Loucy (cell line): Measurements from ENCODE around the gene MMP28.

ENCODE experiments used
- H2AFZ ChIP-seq: fragments of 200-600 bp; sonication (generic); 2 replicates; pipeline ENCODE4 v1.6.0; 2016; ENCODE audit warnings: antibody characterized with exemption, mild to moderate bottlenecking, low read length, moderate library complexity
- H3F3A ChIP-seq: fragments of 200-600 bp; 2 replicates; pipeline ENCODE4 v1.6.0; 2016; ENCODE audit warnings: antibody characterized with exemption, low read depth, mild to moderate bottlenecking
- H3K27me3 ChIP-seq: fragments of 200-600 bp; sonication (generic); 2 replicates; pipeline ENCODE4 v1.6.1; 2014; ENCODE audit warnings: low read length, mild to moderate bottlenecking; ENCODE audit not compliant: insufficient read depth, poor library complexity, severe bottlenecking
- H3K36me3 ChIP-seq: fragments of 200-600 bp; sonication (generic); 2 replicates; pipeline ENCODE4 v1.6.1; 2016; ENCODE audit warnings: low read length; ENCODE audit not compliant: insufficient read depth
- H3K4me1 ChIP-seq: fragments of 200-600 bp; sonication (generic); 2 replicates; pipeline ENCODE4 v1.5.1; 2014; ENCODE audit warnings: low read length, mild to moderate bottlenecking; ENCODE audit not compliant: insufficient read depth, poor library complexity, severe bottlenecking
- H3K4me2 ChIP-seq: fragments of 200-600 bp; sonication (generic); 2 replicates; pipeline ENCODE4 v1.6.0; 2014; ENCODE audit warnings: antibody characterized with exemption, low read length, low read depth, mild to moderate bottlenecking; ENCODE audit not compliant: poor library complexity, severe bottlenecking
- H3K4me3 ChIP-seq: fragments of 200-600 bp; sonication (generic); 2 replicates; pipeline ENCODE4 v1.5.1; 2014; ENCODE audit warnings: low read length, mild to moderate bottlenecking, mixed read lengths; ENCODE audit not compliant: poor library complexity, severe bottlenecking
- H3K79me2 ChIP-seq: fragments of 200-600 bp; sonication (generic); 2 replicates; pipeline ENCODE4 v1.6.1; 2014; ENCODE audit warnings: low read length; ENCODE audit not compliant: insufficient read depth
- H3K9ac ChIP-seq: fragments of 200-600 bp; sonication (generic); 2 replicates; pipeline ENCODE4 v1.6.0; 2014; ENCODE audit warnings: mild to moderate bottlenecking, low read depth, low read length, moderate library complexity; ENCODE audit not compliant: poor library complexity, severe bottlenecking
- H3K9me2 ChIP-seq: fragments of 200-600 bp; sonication (generic); replicated peaks from 2 replicates; pipeline ENCODE4 v1.6.1; 2016; ENCODE audit warnings: low read depth, low read length, mixed read lengths
- H3K9me3 ChIP-seq: fragments of 200-600 bp; sonication (generic); 2 replicates; pipeline ENCODE4 v1.6.1; 2014; ENCODE audit warnings: mild to moderate bottlenecking, antibody characterized with exemption, low read length, low read depth; ENCODE audit not compliant: insufficient read depth
- H4K20me1 ChIP-seq: fragments of 200-600 bp; sonication (generic); 2 replicates; pipeline ENCODE4 v1.6.0; 2014; ENCODE audit warnings: antibody characterized with exemption, low read length, mild to moderate bottlenecking; ENCODE audit not compliant: insufficient read depth, poor library complexity, severe bottlenecking
- CTCF ChIP-seq: fragments of 200-600 bp; sonication (generic); conservative IDR thresholded peaks from 2 replicates; pipeline ENCODE4 v1.5.1; 2014; ENCODE audit warnings: mild to moderate bottlenecking, antibody characterized with exemption, low read length
- EZH2phosphoT487 ChIP-seq: fragments of 200-600 bp; IDR thresholded peaks from 2 replicates; pipeline ENCODE4 v1.6.1; 2018; ENCODE audit warnings: antibody characterized with exemption, mild to moderate bottlenecking, moderate library complexity, borderline replicate concordance

The MMP28 gene

GRCh38 chr17:35742496-35742895 lies 52.9 kb downstream of the MMP28 start:
- H3K4me3 ChIP-seq, result no peak overlapping the region
- H3K36me3 ChIP-seq, result no peaks in the 10 kb centered on the region
- no peak for TF ChIP-seq EZH2phosphoT487
- no peak for TF ChIP-seq CTCF
- no peaks in the 10 kb centered on the region for H3K9me2 ChIP-seq
- H3K4me1 ChIP-seq, result no peaks in the 10 kb centered on the region
- no peak overlapping the region for H2AFZ ChIP-seq
- H3K27me3 ChIP-seq, result no peaks in the 10 kb centered on the region
- no peaks in the 10 kb centered on the region for H3K79me2 ChIP-seq
- no peaks in the 10 kb centered on the region for H3F3A ChIP-seq
- H3K4me2 ChIP-seq, result no peak overlapping the region
- no peak overlapping the region for H3K9ac ChIP-seq
- no peaks in the 10 kb centered on the region for H3K9me3 ChIP-seq
- H4K20me1 ChIP-seq, result no peaks in the 10 kb centered on the region

- H3K4me3 ChIP-seq, result no peak overlapping the region
These were observed 54.2 kb downstream of the MMP28 start for GRCh38 chr17:35740997-35741931.

GRCh38 chr17:35740216-35740615 lies 55.2 kb downstream of the MMP28 start:
- no peak overlapping the region for H3K4me3 ChIP-seq
- no peaks in the 10 kb centered on the region for H4K20me1 ChIP-seq
- no peaks in the 10 kb centered on the region for H3K27me3 ChIP-seq

More at GRCh38 chr17:35740997-35741931, 54.2 kb downstream of the MMP28 start:
- H3K4me2 ChIP-seq, result no peak overlapping the region
- no peaks in the 10 kb centered on the region for H3K9me2 ChIP-seq
- H2AFZ ChIP-seq, result no peak overlapping the region
- no peaks in the 10 kb centered on the region for H3K4me1 ChIP-seq
- H3K36me3 ChIP-seq, result no peaks in the 10 kb centered on the region
- no peak overlapping the region for H3K9ac ChIP-seq
- H3K79me2 ChIP-seq, result no peaks in the 10 kb centered on the region
- no peaks in the 10 kb centered on the region for H4K20me1 ChIP-seq
- no peak for TF ChIP-seq EZH2phosphoT487
- TF ChIP-seq CTCF, result no peak
- H3K9me3 ChIP-seq, result no peaks in the 10 kb centered on the region
- H3F3A ChIP-seq, result no peaks in the 10 kb centered on the region
- no peaks in the 10 kb centered on the region for H3K27me3 ChIP-seq

More at GRCh38 chr17:35740216-35740615, 55.2 kb downstream of the MMP28 start:
- no peak overlapping the region for H3K4me2 ChIP-seq
- H3K9me3 ChIP-seq, result no peaks in the 10 kb centered on the region
- no peaks in the 10 kb centered on the region for H3K9me2 ChIP-seq
- TF ChIP-seq EZH2phosphoT487, result no peak
- no peak for TF ChIP-seq CTCF
- H3K36me3 ChIP-seq, result no peaks in the 10 kb centered on the region
- H3K4me1 ChIP-seq, result no peaks in the 10 kb centered on the region
- no peaks in the 10 kb centered on the region for H3F3A ChIP-seq
- no peak overlapping the region for H2AFZ ChIP-seq
- H3K9ac ChIP-seq, result no peak overlapping the region
- no peaks in the 10 kb centered on the region for H3K79me2 ChIP-seq
